CD4-positive, alpha-beta T cell treated with Interleukin-15 for 1 hour (primary cell): ENCODE data around the gene AGO1.
A peak's percentile ranks its signal among the peaks of the same experiment; 100 is the strongest.
"Not testable (repeated sequence)": the region's sequence is repeated elsewhere in the genome, so short reads cannot be mapped to it uniquely, and the experiment has no call there.

Experiments
- DNase-seq: peaks from one replicate; pipeline ENCODE4 v3.0.0-alpha.2; 2020

AGO1 gene

GRCh38 chr1:35925741-35926140 lies 42.7 kb downstream of the AGO1 start:
- DNase-seq = no peak

DNA sequence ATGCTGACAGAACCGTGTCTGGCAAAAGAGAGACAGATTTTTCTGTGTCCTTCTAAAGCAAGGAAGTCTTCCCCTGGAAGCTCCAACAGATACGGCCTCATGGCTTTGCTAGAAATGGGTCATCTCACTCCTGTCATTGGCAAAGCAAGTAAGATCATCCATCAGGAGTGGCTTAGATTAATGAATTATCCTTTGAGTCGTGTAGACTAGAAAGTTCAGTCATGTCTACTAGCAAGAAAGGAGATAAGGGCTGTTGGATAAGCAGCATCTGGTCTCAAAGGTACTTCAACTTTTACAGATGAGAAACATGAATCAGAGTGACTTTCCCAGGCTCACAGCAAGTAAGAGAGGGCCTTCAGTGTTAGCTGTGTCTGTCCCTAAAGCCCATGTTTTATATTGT lies 44.5 kb downstream of the AGO1 start:
- DNase-seq = no peak

DNA sequence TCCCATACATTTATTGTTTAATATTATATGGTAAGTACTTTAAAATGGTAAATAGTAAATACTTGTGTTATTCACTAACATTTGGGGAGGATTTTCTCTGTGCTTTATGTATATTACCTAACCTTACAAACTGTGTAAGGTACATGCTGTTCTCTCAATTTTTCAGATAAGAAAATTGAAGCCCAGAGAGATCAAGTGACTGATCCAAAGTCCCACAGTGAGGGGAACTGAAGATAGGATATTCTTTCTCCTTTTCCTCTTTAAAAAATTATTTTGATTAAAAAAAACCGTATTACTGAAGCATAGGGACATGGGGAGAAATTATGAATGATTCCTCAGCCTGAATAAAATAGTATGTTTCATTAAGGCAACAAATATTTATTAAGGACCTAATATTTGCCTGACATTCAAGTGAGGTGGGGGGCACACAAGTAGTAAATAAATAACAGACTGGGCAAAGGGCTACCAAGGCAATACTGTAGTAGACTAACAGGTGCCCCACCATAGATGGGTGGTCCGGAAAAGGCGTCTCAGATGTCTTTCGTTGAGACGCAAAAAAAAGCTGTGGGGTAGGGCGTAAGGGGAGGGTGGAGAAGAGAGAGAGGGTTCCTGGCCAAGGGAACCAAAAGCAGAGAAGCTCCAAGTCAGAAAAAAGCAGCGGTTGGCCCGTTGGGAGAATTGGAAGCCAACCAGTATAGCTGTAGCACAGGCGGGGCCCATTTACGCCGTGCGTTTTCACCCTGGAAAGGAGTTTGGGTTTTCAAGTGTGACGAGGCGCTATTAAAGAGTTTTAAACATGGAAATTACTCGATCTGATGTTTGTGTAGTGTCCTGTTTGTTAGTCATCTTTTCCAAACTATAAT lies 47.0 kb downstream of the AGO1 start:
- peak; percentile 45 for DNase-seq

GRCh38 chr1:35930593-35931445 lies 47.8 kb downstream of the AGO1 start, which contains the start of gene AGO3:
AGO3 (plus strand) TSS chr1:35931105; CDS start chr1:35931427, 322 bp downstream.
- peak; percentile 91 for DNase-seq

DNA sequence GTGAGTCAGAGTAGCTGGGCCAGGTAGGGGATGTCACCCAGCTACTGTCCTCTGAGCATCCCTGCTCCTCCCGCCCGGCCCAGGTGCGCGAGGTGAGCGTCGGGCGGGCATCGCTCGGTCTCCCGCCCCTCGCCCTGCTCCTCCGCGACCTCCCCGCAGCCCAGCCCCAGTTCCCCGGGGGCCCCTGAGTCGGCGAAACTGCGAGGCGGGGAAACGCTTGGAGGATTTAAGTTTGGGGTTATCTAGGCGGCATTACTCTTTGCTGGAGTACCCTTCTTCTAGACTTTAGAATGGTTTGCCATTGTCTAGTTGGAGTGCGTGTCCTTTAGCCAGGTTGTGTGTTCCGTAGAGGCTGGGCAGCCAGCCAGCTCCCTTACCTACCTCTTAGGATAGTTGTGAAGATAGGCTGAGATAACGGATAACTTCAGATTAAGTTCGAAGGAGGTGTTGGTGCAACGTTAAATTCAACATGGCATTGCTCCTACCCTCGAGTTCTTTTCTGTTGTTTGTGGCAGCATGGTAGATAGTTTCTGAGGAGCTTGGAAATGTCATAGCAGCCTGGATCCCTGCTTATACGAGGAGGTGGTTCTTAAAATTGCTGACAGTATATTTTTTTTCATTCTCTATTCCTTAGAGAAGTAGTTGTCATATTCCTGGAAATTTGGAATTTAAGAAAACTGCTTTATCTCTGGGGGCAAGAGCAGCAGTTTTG lies 48.6 kb downstream of the AGO1 start:
- DNase-seq = no peak

- DNase-seq = no peak
Observed at GRCh38 chr1:35932158-35932636, 49.2 kb downstream of the AGO1 start.

DNA sequence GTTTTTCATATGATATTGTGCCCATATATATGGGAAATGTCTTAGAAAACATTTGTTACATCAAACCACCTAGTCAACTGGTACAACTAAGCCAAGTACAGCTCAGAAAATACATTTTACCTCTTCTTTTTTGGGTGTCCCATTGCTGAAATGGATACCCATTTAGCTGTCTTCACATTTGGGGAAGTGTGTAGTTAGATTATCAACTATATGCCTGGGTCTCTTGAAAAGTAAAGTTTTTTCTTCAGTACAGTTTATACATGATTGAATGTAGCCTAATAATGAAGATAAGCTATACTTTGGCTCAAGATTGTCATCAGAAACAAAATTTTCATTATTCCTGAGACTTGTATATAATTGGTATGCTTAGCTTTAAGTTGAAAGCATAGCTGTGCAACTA lies 49.9 kb downstream of the AGO1 start:
- no peak for DNase-seq

DNA sequence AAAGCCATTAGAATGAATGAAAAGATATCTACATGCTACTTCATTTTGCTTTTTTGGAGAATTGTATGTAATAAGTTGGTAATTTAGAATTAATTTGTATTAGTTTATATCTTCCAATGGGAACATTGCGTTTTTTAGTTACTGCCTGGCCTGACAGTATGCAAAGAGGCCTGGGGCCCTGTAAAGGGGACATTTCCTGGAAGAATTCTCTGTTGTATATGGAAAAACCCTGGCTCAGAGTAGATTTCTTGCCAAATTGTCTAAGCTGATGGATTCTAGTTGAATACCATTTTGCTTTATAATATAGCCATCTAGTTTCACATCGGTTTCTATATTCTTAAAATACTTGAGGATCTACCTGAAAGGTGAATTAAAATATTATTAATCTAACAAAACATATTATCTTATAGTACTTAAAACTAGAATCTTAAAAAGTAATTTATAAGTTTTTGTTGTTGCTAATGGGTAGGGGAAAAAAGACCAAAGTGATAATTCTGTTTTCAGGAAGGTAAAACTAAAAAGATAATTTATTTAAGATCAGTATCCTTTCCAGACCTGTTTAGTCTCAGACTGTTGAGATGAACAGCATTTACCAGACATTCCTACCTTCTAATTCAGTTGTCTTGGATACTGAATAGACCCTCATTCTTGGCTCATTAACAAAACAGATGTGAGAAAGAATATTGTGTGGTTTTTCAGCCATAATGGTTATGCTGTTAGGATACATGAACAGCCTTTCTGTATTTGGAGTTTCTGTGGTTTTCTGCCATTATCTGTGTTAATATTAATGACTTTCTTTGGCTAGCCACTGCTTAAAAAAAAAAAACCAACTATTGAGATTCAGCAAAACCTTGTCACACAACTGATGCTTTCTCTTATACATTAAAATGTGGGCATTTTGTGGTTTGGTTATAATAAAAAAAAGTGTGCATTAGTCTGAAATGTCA lies 52.7 kb downstream of the AGO1 start:
- no peak for DNase-seq

DNA sequence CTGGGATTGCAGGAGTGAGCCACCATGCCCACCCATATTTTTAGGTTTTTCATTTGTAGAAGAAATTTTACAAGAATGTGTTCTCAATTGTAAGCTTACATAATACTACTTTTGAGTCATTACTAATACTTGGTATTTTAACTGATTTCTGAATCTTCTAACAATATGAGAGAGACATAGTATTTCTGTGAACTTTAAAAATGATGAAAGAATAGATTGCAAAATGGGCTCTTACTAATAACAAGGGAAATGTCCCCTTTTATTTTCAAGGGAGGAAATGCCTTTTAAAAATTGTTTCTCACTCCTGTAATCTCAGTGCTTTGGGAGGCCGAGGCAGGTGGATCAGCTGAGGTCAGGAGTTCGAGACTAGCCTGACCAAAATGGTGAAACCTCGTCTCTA lies 53.8 kb downstream of the AGO1 start:
- no peak for DNase-seq

GRCh38 chr1:35939484-35939883 lies 56.5 kb downstream of the AGO1 start:
- DNase-seq = no peak

- DNase-seq = no peak
Observed at GRCh38 chr1:35945327-35945726, 62.3 kb downstream of the AGO1 start.

DNA sequence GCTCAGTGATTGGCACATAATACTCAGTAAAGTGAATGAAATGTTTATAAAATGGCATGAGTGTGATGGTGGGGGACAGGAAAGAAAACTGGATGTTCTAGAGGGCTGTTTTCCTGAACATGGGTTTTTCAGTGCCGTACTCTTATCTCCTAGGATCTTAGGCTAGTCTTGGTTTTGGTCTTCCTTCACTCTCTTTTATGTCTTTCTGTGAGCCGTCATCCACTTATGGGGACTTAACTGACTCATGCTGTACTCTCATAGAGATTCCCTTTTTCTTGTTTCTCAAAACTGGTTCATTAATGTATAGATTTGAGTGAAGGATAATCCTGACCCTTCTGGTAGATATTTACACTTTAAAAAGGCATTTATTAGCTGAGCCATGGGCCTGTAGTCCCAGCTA lies 64.5 kb downstream of the AGO1 start:
- DNase-seq = no peak

GRCh38 chr1:35958558-35958957 lies 75.5 kb downstream of the AGO1 start:
- no peak for DNase-seq

DNA sequence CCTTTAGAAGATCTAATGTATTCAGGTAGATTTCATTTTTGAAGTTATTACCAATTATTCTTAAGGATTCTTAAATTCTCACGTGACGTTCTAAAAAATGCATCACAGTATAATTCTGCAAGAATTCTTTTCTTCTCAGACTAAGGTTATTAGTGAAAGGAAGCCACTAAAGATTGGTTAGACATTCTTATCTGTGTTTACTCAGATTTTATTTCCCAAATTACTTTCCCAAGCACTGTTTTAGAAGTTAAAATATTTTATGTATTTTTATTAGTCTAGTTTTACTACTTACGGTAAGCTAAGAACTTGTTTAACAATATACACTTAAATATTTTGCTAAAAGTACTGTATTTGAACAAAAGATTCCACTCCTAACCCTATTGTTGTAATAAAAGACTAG lies 76.3 kb downstream of the AGO1 start:
- DNase-seq = no peak

DNA sequence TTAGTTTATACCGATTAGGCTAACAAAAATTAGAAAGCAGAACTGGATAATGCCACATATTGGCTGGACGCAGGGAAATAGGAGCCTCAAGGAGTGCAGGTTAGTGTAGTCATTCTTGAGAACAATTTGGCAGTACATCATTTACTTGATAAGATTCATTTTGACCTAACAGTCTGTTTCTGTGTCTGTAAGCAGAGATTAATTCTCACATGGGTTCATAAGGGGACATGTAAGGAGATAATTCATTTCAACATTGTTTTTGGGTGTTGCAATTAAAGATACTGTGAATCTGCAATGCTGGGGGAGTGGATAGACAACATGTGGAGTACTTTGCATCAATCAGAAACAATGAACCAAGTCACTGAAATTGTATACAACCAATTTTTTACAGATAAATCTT lies 79.9 kb downstream of the AGO1 start:
- DNase-seq = no peak

DNA sequence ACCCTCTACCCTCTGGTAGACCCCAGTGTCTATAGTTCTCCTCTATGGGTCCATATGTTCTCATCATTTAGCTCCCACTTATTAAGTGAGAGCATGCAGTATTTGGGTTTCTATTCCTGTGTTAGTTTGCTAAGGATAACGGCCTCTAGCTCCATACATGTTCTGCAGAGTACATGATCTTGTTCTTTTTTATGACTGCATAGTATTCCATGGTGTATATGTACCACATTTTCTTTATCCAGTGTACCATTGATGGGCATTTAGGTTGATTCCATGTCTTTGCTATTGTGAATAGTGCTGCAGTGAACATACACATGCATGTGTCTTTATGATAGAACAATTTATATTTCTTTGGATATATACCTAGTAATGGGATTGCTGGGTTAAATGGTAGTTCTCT lies 81.3 kb downstream of the AGO1 start:
- DNase-seq = not testable (repeated sequence)

DNA sequence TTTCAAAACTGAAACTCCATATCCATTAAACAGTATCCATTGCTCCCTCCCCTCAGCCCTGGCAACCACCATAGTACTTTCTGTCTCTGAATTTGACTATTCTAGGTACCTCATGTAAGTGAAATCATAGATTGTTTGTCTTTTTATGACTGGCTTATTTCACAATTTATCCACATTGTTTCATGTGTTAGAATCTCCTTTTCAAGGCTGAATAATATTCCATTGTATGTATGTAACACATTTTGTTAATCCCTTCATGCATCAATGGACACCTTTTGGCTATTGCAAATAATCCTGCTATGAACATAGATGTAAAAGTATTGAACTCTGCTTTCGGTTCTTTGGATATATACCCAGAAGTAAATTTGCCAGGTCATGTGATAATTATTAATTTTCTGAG lies 85.4 kb downstream of the AGO1 start:
- no peak for DNase-seq

- no peak for DNase-seq
Observed at GRCh38 chr1:35971601-35972000, 88.6 kb downstream of the AGO1 start.

DNA sequence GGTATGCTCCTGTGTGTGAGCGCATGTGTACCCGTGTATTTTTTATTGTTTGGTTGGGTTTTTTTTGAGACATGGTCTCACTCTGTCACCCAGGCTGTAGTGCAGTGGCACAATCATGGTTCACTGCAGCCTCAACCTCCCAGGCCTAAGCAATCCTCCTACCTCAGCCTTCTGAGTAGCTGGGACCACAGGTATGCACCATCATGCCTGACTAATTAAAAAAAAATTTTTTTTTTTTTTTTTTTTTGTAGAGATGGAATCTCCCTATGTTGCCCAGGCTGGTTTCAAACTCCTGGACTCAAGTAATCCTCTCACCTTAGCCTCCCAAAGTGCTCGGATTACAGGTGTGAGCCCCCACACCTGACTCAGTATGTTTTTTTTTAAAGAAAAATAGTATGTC lies 89.6 kb downstream of the AGO1 start:
- not testable (repeated sequence) for DNase-seq

DNA sequence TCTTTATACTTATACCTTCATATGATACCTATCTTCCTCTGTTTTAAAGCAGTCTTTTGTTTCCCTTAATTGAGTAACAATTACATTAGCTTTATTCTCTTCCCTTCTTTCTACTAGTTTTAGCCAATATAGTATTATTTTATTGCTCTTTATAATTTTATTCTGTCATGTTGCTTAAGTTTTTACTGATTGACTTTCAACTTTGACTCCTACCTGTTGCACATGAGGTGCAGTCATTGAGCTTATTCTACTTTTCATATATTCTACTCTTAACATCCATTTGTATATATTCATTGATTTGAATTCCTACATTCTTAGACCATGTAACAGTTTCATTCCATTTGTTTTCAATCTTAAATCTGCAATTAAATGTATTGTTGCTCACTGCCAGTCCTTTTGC lies 97.1 kb downstream of the AGO1 start:
- DNase-seq = no peak
